ENCODE data around the gene OR5AC2. TPM values are rescaled to one million over a fixed set of nuclear protein-coding genes. Genes with fewer than 3 reads are reported as not detected.

Gene OR5AC2
- total RNA-seq, 1 experiment from 2014 or later = not detected

GRCh38 chr3:98039322-98040024, 47.5 kb upstream of the OR5AC2 start:
- TF ChIP-seq EZH2 (IDR thresholded peaks at IDR 0.05; ENCODE audit: low read depth) (no peak), CTCF (conservative IDR thresholded peaks at IDR 0.05) (peak; percentile 100)
- no peaks in the 10 kb centered on the region for H3K27me3 ChIP-seq (ENCODE audit: insufficient read depth, low read depth)
- peaks cover 9% of the 10 kb centered on the region; the same call in 1 of the 2 replicates for H3K4me1 ChIP-seq (replicated peaks; ENCODE audit: insufficient read depth)
- intact Hi-C loops (cut with micrococcal nuclease; ENCODE audit: unreplicated experiment) = loop anchor here (1.0 to 10.0 kb wide), 8 partner anchors 146 to 1715 kb away; no protein-coding TSS in a partner anchor
- H2AFZ ChIP-seq = peak overlapping the region; percentile 81
- no TSS peak for BruUV-seq (replicated peaks)
- no peaks in the 10 kb centered on the region for H3K36me3 ChIP-seq (ENCODE audit: low read depth)
- peak overlapping the region; percentile 50; the same call in 1 of the 2 replicates for H3K4me3 ChIP-seq
- peak; percentile 74 to 81 for DNase-seq
- H3K79me2 ChIP-seq (ENCODE audit: low read depth) = no peaks in the 10 kb centered on the region
- no peaks in the 10 kb centered on the region for H3K9me2 ChIP-seq (ENCODE audit: insufficient read depth)
- CTCF ChIA-PET = interaction anchor here (0.5 to 3.4 kb wide), 5 partner anchors 17 to 1715 kb away, joined by 3 to 16 read pairs (median 4); no protein-coding TSS in a partner anchor
- no peaks in the 10 kb centered on the region for H3F3A ChIP-seq (ENCODE audit: insufficient read depth, low read depth)
- POLR2A ChIA-PET (ENCODE audit: unreplicated experiment) = no interaction called here
- 0 out of 2 replicates have a peak, but pooled peaks cover 7% of the 10 kb centered on the region for H3K9me3 ChIP-seq (ENCODE audit: insufficient read depth, low read depth)
- peak overlapping the region; percentile 88 for H3K4me2 ChIP-seq
- H4K20me1 ChIP-seq (ENCODE audit: insufficient read depth) = no peaks in the 10 kb centered on the region
- no peak overlapping the region for H3K27ac ChIP-seq

DNA sequence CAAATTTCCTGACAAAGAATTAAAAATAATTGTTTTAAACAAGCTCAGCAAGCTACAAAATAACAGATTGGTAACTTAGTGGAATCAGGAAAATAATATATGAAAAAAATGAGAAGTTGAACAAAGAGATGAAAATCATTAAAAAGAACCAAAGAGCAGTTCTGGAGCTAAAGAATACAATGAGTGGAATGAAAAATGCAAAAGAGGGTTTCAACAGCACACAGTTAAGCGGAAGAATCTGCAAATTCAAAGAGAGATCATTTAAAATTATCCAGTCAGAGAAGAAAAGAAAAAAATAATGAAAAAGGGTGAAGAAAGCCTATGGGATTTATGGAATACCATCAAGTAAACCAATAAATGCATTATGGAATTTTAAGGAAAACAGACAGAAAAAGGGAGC, 45.6 kb upstream of the OR5AC2 start:
- Histone ChIP-seq H2AFZ (no peak overlapping the region), H3K4me2 (no peak overlapping the region), H3K27me3 (ENCODE audit: insufficient read depth, low read depth) (no peaks in the 10 kb centered on the region), H3K27ac (no peak overlapping the region), H3K36me3 (ENCODE audit: low read depth) (no peaks in the 10 kb centered on the region), H4K20me1 (ENCODE audit: insufficient read depth) (no peaks in the 10 kb centered on the region), H3K9me2 (ENCODE audit: insufficient read depth) (no peaks in the 10 kb centered on the region), H3K79me2 (ENCODE audit: low read depth) (no peaks in the 10 kb centered on the region), H3F3A (ENCODE audit: insufficient read depth, low read depth) (no peaks in the 10 kb centered on the region), H3K4me1 (replicated peaks; ENCODE audit: insufficient read depth) (peaks cover 9% of the 10 kb centered on the region; the same call in 1 of the 2 replicates), H3K9me3 (ENCODE audit: insufficient read depth, low read depth) (0 out of 2 replicates have a peak, but pooled peaks cover 7% of the 10 kb centered on the region), H3K4me3 (no peak overlapping the region)
- ChIA-PET CTCF (interaction anchor here (3.4 kb wide), 1 partner anchor 288 kb away, joined by 16 read pairs; no protein-coding TSS in a partner anchor), POLR2A (ENCODE audit: unreplicated experiment) (interaction anchor here (0.6 kb wide), 2 partner anchors 304 to 598 kb away, joined by 3 to 5 read pairs; no protein-coding TSS in a partner anchor)
- intact Hi-C loops (cut with micrococcal nuclease; ENCODE audit: unreplicated experiment) = loop anchor here (10.0 kb wide), 1 partner anchor 1713 kb away; no protein-coding TSS in a partner anchor
- TF ChIP-seq CTCF (conservative IDR thresholded peaks at IDR 0.05) (no peak), EZH2 (IDR thresholded peaks at IDR 0.05; ENCODE audit: low read depth) (no peak)
- no TSS peak for BruUV-seq (replicated peaks)
- DNase-seq = no peak

DNA sequence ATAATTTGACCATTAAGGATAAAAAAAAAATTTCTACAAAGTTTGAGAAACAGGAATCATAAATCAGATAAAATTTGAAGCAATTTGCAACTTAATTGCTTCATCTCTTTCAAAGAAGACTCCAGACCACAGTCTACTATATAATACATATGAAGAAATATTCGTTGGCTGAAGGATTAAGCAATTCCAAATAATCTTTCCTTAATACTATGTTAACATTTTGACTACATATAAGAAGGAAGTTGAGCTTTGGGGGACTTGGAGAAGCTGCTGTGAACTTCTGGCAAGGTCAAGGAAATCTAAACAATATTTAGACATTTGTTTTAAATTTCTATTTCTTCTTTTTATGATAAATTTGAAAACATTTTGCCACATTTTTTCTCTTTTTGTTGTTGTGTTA, 38.4 kb upstream of the OR5AC2 start:
- H3K79me2 ChIP-seq (ENCODE audit: low read depth) = no peaks in the 10 kb centered on the region
- no peaks in the 10 kb centered on the region for H3K36me3 ChIP-seq (ENCODE audit: low read depth)
- no peaks in the 10 kb centered on the region for H3K9me3 ChIP-seq (ENCODE audit: insufficient read depth, low read depth)
- ChIA-PET CTCF (interaction anchor here (0.5 kb wide), 1 partner anchor 642 kb away, joined by 3 read pairs; no protein-coding TSS in a partner anchor), POLR2A (ENCODE audit: unreplicated experiment) (no interaction called here)
- H3K9me2 ChIP-seq (ENCODE audit: insufficient read depth) = no peaks in the 10 kb centered on the region
- no TSS peak for BruUV-seq (replicated peaks)
- TF ChIP-seq EZH2 (IDR thresholded peaks at IDR 0.05; ENCODE audit: low read depth) (no peak), CTCF (conservative IDR thresholded peaks at IDR 0.05) (no peak)
- H2AFZ ChIP-seq = no peak overlapping the region
- H3K27me3 ChIP-seq (ENCODE audit: insufficient read depth, low read depth) = no peaks in the 10 kb centered on the region
- no peak for DNase-seq
- no peaks in the 10 kb centered on the region for H3F3A ChIP-seq (ENCODE audit: insufficient read depth, low read depth)
- no peak overlapping the region for H3K4me2 ChIP-seq
- H4K20me1 ChIP-seq (ENCODE audit: insufficient read depth) = no peaks in the 10 kb centered on the region
- H3K27ac ChIP-seq = no peak overlapping the region
- H3K4me1 ChIP-seq (replicated peaks; ENCODE audit: insufficient read depth) = no peaks in the 10 kb centered on the region
- no peak overlapping the region for H3K4me3 ChIP-seq
- intact Hi-C loops (cut with micrococcal nuclease; ENCODE audit: unreplicated experiment) = loop anchor here (10.0 kb wide), 1 partner anchor 1706 kb away; no protein-coding TSS in a partner anchor

Measured in PC-9 (cell line).